CD4-positive, alpha-beta T cell treated with Interleukin-6 for 4 hours (primary cell): ENCODE measurements around the gene RCC1.
"Not testable (repeated sequence)": the region's sequence is repeated elsewhere in the genome, so short reads cannot be mapped to it uniquely, and the experiment has no call there.

Source experiments
- DNase-seq: peaks from one replicate; pipeline ENCODE4 v3.0.0-alpha.2; 2020; ENCODE audit warnings: mixed read lengths

The RCC1 gene

DNA sequence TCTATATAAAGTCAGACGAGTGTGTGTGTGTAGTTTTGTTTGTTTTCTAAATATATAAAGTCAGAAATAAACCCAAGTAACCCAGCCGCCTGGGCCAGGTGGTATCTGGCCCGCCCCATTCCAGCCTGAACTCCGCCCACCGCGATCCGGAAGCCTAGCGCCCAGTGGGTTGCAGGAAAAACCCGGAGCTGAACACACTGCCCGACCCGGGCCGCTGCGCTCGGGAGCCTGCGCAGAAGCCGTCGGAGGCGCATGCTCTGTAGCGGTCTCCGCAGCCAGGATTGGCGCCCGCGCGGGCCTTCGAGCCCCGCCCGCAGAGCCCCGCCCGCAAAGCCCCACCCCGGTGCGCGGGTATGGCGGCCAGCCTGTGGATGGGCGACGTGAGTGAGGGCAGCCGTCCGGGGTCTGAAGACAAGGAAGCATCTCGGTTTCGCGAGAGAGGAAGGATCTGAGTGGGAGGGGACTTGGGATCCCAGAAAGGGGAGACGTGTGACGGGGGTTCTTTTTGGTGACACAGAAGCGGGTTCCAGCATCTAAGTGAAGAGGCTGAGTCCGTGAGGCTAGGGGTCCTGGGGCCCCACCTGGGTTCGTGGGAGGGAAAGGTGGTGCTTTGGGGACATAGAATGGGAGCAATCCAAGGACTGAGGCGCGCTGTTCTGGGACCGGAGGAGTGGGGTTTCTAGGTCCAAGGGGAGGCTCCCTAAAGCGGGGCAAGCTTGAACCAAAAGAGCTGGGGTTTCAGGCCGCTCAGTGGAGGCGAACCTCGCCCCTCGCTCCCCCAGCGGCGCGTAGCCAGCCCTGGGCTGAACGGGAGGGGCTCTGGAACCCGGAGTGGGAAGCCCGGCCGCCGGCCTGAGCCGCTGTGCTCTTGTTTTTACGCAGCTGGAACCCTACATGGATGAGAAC is 47.2 kb downstream of the RCC1 start, which contains the start of gene TRNAU1AP:
Gene TRNAU1AP, plus strand, starts transcription at position 328 of the 906 bp plus-strand sequence. Its CDS starts 26 bp downstream, at position 354.
- peak; percentile 98 for DNase-seq

DNA sequence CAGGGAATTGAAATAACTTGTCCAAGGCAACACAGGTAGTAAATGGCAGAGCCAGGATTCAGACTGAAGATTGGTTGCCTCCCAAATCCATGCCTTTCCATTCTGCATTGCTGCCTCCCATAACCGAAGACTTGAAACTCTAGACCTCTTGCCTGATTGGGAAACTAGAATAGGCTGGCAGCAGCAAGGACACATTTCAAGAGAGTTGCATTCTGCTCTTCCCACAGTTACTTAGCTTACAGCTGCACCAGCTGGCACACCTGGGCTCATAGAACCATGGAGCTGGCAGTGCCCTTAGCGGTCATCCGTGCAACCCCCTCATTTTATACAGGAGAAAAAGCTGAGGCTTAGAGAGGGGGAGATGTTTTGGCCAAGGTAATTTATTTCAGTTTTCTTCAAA is 55.0 kb downstream of the RCC1 start:
- no peak for DNase-seq

DNA sequence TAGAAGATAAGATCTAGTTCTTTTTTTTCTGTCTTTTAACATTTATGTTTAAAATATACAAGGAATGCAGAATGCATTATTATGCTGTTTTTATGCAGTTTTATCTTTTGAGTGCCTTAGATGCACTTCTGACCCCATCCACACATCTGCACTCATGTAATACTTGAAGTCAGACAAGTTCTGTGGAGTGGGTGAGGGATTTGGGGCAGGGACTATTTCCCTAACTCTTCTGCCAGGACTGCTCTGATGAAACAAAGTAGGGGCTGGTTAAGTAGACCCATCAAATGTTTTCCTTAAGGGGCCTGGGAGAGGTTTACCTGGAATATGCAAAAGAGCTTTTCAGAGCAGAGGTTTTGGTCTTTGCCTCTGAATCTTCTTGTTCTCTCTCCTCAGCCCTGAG is 58.5 kb downstream of the RCC1 start:
- DNase-seq: no peak

- DNase-seq: no peak
These were observed 59.2 kb downstream of the RCC1 start for GRCh38 chr1:28565040-28565439.

- no peak for DNase-seq
These were observed 59.9 kb downstream of the RCC1 start for GRCh38 chr1:28565726-28566125.

GRCh38 chr1:28566931-28567330 is 61.1 kb downstream of the RCC1 start:
- DNase-seq: no peak

DNA sequence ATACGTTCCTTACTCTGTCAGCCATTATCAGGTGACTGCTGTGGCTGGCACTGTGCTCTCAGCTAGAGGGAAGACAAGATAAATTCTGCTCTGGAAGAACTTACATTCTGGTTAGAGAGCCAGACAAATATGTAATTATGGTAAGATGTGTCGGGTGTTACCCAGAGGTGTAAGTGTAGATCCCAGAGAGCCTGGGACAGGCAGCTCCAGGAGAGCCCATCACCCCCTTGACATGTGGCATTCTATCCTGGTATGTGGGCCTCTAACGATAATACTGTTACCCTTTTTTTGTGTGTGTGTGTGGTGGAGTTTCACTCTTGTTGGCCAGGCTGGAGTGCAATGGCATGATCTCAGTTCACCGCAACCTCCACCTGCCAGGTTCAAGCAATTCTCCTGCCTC is 66.1 kb downstream of the RCC1 start:
- no peak for DNase-seq

GRCh38 chr1:28572891-28573290 is 67.0 kb downstream of the RCC1 start:
- DNase-seq: not testable (repeated sequence)

GRCh38 chr1:28573564-28573963 is 67.7 kb downstream of the RCC1 start:
- DNase-seq: no peak

- DNase-seq: no peak
These were observed 71.3 kb downstream of the RCC1 start for GRCh38 chr1:28577052-28577678.

- DNase-seq: no peak
These were observed 72.1 kb downstream of the RCC1 start for GRCh38 chr1:28577738-28578536.

GRCh38 chr1:28578696-28579218 is 72.9 kb downstream of the RCC1 start:
- no peak for DNase-seq

DNA sequence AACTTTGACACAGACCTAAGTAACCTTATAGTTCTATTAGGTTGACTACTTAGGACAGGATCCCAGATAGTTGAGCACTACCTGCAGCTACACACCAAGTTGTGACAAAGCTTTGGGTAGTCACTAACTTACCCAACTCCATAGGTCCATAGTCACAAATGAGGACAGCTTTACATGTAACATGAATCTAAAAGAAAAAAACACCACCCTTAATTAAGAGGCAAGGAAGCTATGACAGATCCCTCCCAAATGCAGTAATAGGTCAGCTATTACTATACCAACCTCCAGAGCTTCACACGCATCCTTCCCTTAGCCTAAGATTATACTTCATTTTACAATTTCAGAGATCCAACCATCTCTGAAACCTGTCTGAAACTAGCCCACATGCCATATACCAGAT is 73.6 kb downstream of the RCC1 start:
- no peak for DNase-seq

- peak; percentile 72 for DNase-seq
These were observed 75.1 kb downstream of the RCC1 start for GRCh38 chr1:28580722-28581530.

DNA sequence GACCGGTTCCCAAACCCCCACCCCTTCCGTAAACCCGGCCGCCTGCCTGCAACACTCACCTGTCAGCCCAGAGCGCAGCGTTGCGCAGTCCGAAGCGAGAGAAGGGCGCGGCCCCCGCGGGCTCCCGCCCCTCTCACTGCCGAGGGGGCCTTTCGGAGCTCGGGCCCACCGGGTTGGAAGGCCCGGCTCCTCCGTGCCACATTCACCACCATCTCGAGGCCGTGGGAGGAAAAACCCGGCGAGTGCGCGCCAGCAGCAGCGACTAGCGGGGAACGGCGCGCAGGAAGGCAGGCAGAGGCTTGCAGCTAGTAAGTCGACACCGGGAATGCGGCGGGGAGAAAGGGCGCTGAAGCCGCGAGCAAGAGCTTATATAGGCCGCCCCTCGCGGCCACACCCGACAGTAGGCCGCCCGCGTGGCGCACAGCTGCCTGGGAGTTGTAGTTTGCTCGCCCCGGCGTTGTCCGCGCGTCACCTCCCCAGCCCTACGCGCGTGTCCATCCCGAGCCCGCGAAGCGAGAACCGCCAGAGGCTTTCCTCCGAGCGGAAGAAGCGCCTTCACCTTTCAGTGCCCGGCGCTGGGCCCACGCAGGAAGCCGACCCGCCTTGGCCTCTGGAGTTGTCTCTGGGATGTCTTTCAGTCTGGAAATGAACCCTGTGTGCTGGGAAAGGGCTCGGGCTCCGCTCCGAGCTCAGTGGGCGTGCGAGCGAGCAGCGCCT is 75.8 kb downstream of the RCC1 start:
- peak; percentile 95 for DNase-seq

DNA sequence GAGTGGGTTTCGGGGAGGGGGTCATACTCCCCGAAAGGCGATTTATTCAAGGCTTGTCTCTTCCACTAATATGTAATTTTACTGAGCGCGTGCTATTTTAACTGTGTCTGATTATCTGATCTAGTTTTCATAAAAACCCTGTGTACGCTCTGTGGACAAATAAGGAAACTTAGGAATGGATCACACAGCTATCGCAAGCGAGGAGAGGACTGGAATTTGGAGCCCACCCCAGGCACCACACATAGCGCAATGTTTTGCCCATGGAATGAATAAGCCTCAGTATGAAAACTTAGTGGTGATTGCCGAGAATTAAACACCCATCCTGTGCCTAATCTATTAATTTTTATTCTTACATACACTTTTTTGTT is 76.4 kb downstream of the RCC1 start:
- DNase-seq: no peak

- DNase-seq: not testable (repeated sequence)
These were observed 80.9 kb downstream of the RCC1 start for GRCh38 chr1:28586585-28587391.
